HepG2 (cell line): ENCODE measurements around the gene TRIM7. TPM values are rescaled to one million over a fixed set of nuclear protein-coding genes. Genes with fewer than 3 reads are reported as not detected.

ENCODE experiments used
- CBX1 ChIP-seq: IDR thresholded peaks from one replicate; pipeline ENCODE4 v1.6.1; 2016; ENCODE audit warnings: antibody characterized with exemption, low read depth
- CBX5 ChIP-seq: sonication (generic); formaldehyde crosslinking; IDR thresholded peaks from 2 replicates; pipeline ENCODE4 v1.4.0; 2020; ENCODE audit warnings: missing genetic modification reagents, borderline replicate concordance
- EHMT2 ChIP-seq: fragments of 200-600 bp; sonication (generic); IDR thresholded peaks from 2 replicates; pipeline ENCODE4 v1.7.0; 2017; ENCODE audit warnings: antibody characterized with exemption, low read depth, low read length, borderline replicate concordance
- GATAD2A ChIP-seq: IDR thresholded peaks from 2 replicates; pipeline ENCODE4 v1.6.1; 2016
- MXD3 ChIP-seq: IDR thresholded peaks from 2 replicates; pipeline ENCODE4 v1.6.1; 2016; ENCODE audit warnings: mild to moderate bottlenecking, missing biosample characterization, missing genetic modification reagents
- SMAD3 ChIP-seq: sonication (generic); formaldehyde crosslinking; IDR thresholded peaks from 2 replicates; pipeline ENCODE4 v1.4.0; 2020; ENCODE audit warnings: missing genetic modification reagents
- STAT5B ChIP-seq: sonication (generic); formaldehyde crosslinking; IDR thresholded peaks from 2 replicates; pipeline ENCODE4 v1.4.0; 2020; ENCODE audit warnings: missing genetic modification reagents
- ZBTB39 ChIP-seq: sonication (generic); formaldehyde crosslinking; IDR thresholded peaks from 2 replicates; pipeline ENCODE4 v1.5.0; 2020; ENCODE audit warnings: missing genetic modification reagents
- ZC3H13 ChIP-seq: sonication (generic); formaldehyde crosslinking; IDR thresholded peaks from 2 replicates; pipeline ENCODE4 v1.8.1; 2023; ENCODE audit warnings: mild to moderate bottlenecking, missing genetic modification reagents, moderate library complexity
- ZNF430 ChIP-seq: sonication (generic); formaldehyde crosslinking; IDR thresholded peaks from 2 replicates; pipeline ENCODE4 v1.9.0; 2021; ENCODE audit warnings: mild to moderate bottlenecking, missing genetic modification reagents
- ZNF441 ChIP-seq: sonication (generic); formaldehyde crosslinking; IDR thresholded peaks from 2 replicates; pipeline ENCODE4 v1.7.0; 2021; ENCODE audit warnings: missing genetic modification reagents, borderline replicate concordance
- ZNF563 ChIP-seq: sonication (generic); formaldehyde crosslinking; IDR thresholded peaks from 2 replicates; pipeline ENCODE4 v1.8.0; 2022; ENCODE audit warnings: mild to moderate bottlenecking, moderate library complexity, missing genetic modification reagents
- ZNF567 ChIP-seq: sonication (generic); formaldehyde crosslinking; IDR thresholded peaks from 2 replicates; pipeline ENCODE4 v1.8.1; 2023; ENCODE audit warnings: mild to moderate bottlenecking, missing genetic modification reagents, borderline replicate concordance
- ZNF652 ChIP-seq: IDR thresholded peaks from 2 replicates; pipeline ENCODE4 v1.6.1; 2016; ENCODE audit warnings: low read depth, borderline replicate concordance
- ZSCAN21 ChIP-seq: sonication (generic); formaldehyde crosslinking; IDR thresholded peaks from 2 replicates; pipeline ENCODE4 v1.8.0; 2022; ENCODE audit warnings: mild to moderate bottlenecking, missing genetic modification reagents, moderate library complexity, borderline replicate concordance
- polyA plus RNA-seq, 8 experiments: library from polyadenylated mRNA; depleted of rRNA in 3 of 8; stranded (reverse) in 7 of 8; unstranded in 1 of 8; fragments of >200 nt; fragmentation: Illumina TruSeq in 4 of 8; extraction: Trizol in 4 of 8; gene quantifications; 2 replicates each; pipeline versions ENCODE4 v1.2.1 to v1.2.3, GENCODE V29; 2011 to 2016; ENCODE audit warnings: low read depth in 4 of 8, missing spikeins in 1 of 8, mixed read lengths in 1 of 8; ENCODE audit not compliant: insufficient read depth in 1 of 8
- total RNA-seq, 5 experiments: library from RNA; depleted of rRNA; stranded (reverse); fragments of >200 nt; fragmentation: Illumina TruSeq; extraction: Trizol; gene quantifications; 2 replicates each; pipeline ENCODE4 v1.2.3, GENCODE V29; 2016; ENCODE audit warnings: low read depth in 1 of 5

The TRIM7 gene
- total and polyA plus RNA-seq, 2 of the 13 experiments (the other 11 are each of a cell fraction or from before 2014, with no cell fraction given), result 0.13 TPM; not detected in 1

- TF ChIP-seq ZBTB39 (CRISPR knock-in tag) (no peak), STAT5B (CRISPR knock-in tag) (no peak), ZNF441 (CRISPR knock-in tag) (peak; percentile 17; the same call in 1 of the 2 replicates), CBX5 (CRISPR knock-in tag) (no peak), ZNF652 (CRISPR knock-in tag) (peak; percentile 11; the same call in 1 of the 2 replicates), ZNF567 (no peak), MXD3 (CRISPR knock-in tag) (no peak), GATAD2A (CRISPR knock-in tag) (peak; percentile 68), ZC3H13 (no peak), ZNF563 (CRISPR knock-in tag) (no peak), CBX1 (no peak), SMAD3 (peak; percentile 61; the same call in 1 of the 2 replicates), ZNF430 (CRISPR knock-in tag) (0 out of 2 replicates have a peak, but pooled peaks have one; percentile 42), ZSCAN21 (CRISPR knock-in tag) (no peak), EHMT2 (no peak)
- TF ChIP-seq, all 625 proteins: peak for 83
Measured at GRCh38 chr5:181207214-181207959, 2.4 kb upstream of the TRIM7 start (continued).
